Left ventricle myocardium inferior (tissue), 1 donor: ENCODE data around the gene SERPINA12. TPM values are rescaled to one million over a fixed set of nuclear protein-coding genes. Genes with fewer than 3 reads are reported as not detected.

Source experiments
- DNase-seq: peaks from one replicate; pipeline ENCODE4 v3.0.0-alpha.2; 2020
- H3K27ac ChIP-seq: fragments of 200-600 bp; replicated peaks from 2 replicates; pipeline ENCODE4 v1.8.0; 2021
- H3K27me3 ChIP-seq: fragments of 200-600 bp; 2 replicates; pipeline ENCODE4 v1.8.0; 2021; ENCODE audit warnings: low read depth
- H3K36me3 ChIP-seq: fragments of 200-600 bp; 2 replicates; pipeline ENCODE4 v1.8.0; 2021
- H3K4me1 ChIP-seq: fragments of 200-600 bp; 2 replicates; pipeline ENCODE4 v1.8.0; 2021
- H3K4me3 ChIP-seq: fragments of 200-600 bp; 2 replicates; pipeline ENCODE4 v1.8.0; 2021; ENCODE audit warnings: mild to moderate bottlenecking, moderate library complexity
- H3K9me3 ChIP-seq: fragments of 200-600 bp; replicated peaks from 2 replicates; pipeline ENCODE4 v1.8.0; 2021
- intact Hi-C: fragments of 100-400 bp; cut with micrococcal nuclease; formaldehyde crosslinking; loops from one replicate; pipeline ENCODE4 v1.11.0; 2022
- total RNA-seq: library from RNA; stranded (reverse); fragmentation: NEBNext Ultra II Directional; extraction: Animal tissue kit (Norgen Biotek cat#: 25700); gene quantifications from one replicate; pipeline ENCODE4 v1.2.1, GENCODE V29; 2021
- TF ChIP-seq, protein P1 (sequence below): fragments of 200-600 bp; IDR thresholded peaks from 2 replicates; pipeline ENCODE4 v1.8.0; 2021; ENCODE audit warnings: antibody characterized with exemption, mild to moderate bottlenecking, borderline replicate concordance
- donor health status: DM: no; HTN: yes; CAD: no; lungs with severe emphysema.

Gene SERPINA12
- total RNA-seq, 1 donor from 2014 or later = not detected

DNA sequence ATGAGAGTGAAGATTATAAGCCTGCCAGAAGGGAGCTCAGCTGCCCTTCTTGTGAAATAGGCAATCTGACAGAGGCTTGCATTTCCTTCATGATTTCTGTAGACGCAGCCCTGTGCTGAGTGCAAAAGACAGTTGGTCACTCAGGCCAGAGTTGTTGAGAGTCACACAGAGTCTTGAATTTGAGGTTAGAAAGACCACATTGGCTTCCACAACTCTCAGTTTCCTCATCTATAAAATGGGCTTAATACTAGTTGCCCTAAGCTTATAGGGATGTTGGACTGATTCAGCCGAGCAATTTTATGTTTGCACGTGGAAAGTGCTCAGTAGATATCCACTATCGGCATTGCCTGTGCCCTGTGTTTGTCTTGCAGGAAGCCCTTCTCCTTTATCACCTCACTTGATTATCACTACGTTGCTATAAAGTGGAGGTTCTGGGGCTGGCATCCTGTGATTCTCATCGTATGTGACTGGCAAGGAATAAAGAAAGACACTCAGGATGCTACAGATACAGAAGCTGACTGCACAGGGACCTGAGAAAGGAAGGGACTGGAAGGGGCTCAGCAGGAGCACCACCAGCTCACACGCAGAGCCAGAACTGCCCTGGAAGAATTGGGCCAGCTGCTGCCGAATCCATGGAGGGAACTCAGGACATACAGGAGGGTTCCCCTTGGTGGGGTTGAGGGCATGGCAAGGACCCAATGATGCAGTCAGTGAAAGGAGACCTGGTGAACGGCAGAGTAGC, 32.1 kb upstream of the SERPINA12 start:
- TF ChIP-seq, protein P1, sequence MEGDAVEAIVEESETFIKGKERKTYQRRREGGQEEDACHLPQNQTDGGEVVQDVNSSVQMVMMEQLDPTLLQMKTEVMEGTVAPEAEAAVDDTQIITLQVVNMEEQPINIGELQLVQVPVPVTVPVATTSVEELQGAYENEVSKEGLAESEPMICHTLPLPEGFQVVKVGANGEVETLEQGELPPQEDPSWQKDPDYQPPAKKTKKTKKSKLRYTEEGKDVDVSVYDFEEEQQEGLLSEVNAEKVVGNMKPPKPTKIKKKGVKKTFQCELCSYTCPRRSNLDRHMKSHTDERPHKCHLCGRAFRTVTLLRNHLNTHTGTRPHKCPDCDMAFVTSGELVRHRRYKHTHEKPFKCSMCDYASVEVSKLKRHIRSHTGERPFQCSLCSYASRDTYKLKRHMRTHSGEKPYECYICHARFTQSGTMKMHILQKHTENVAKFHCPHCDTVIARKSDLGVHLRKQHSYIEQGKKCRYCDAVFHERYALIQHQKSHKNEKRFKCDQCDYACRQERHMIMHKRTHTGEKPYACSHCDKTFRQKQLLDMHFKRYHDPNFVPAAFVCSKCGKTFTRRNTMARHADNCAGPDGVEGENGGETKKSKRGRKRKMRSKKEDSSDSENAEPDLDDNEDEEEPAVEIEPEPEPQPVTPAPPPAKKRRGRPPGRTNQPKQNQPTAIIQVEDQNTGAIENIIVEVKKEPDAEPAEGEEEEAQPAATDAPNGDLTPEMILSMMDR = no peak
- intact Hi-C loops = no loop called here
- no peak for DNase-seq
- Histone ChIP-seq H3K27ac (no peak overlapping the region), H3K27me3 (peaks cover 66% of the 10 kb centered on the region), H3K36me3 (no peaks in the 10 kb centered on the region), H3K9me3 (peaks cover 4% of the 10 kb centered on the region), H3K4me1 (peaks cover 9% of the 10 kb centered on the region), H3K4me3 (no peak overlapping the region)

GRCh38 chr14:94540031-94540794, 30.9 kb upstream of the SERPINA12 start:
- Histone ChIP-seq H3K27me3 (peaks cover 66% of the 10 kb centered on the region), H3K27ac (no peak overlapping the region), H3K36me3 (no peaks in the 10 kb centered on the region), H3K4me1 (peaks cover 9% of the 10 kb centered on the region), H3K9me3 (no peaks in the 10 kb centered on the region), H3K4me3 (no peak overlapping the region)
- DNase-seq = no peak
- TF ChIP-seq, protein P1 = no peak
- intact Hi-C loops = no loop called here

DNA sequence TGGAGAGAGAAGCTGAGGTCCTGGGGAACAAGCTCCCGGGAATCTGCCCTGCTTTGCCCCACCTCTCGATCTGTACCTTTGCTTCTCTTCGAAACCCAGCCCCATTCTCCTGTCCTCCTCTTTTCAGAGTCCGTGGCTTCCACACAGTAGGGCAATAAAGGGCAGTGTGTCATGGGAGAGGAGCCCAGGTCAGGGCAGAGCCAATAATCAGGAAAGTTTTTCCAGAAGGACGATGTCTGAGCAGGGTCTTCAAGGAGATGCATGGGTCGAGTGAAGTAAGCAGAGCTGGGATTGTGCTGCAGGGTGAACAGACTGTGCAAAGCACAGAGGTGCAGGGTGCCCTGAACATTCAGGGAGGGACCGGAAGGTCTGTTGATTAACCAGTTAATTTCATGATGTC, 29.9 kb upstream of the SERPINA12 start:
- Histone ChIP-seq H3K4me3 (no peak overlapping the region), H3K27ac (no peak overlapping the region), H3K27me3 (peaks cover 66% of the 10 kb centered on the region), H3K36me3 (no peaks in the 10 kb centered on the region), H3K9me3 (no peaks in the 10 kb centered on the region), H3K4me1 (peaks cover 9% of the 10 kb centered on the region)
- no peak for DNase-seq
- intact Hi-C loops = no loop called here
- TF ChIP-seq, protein P1 = no peak

DNA sequence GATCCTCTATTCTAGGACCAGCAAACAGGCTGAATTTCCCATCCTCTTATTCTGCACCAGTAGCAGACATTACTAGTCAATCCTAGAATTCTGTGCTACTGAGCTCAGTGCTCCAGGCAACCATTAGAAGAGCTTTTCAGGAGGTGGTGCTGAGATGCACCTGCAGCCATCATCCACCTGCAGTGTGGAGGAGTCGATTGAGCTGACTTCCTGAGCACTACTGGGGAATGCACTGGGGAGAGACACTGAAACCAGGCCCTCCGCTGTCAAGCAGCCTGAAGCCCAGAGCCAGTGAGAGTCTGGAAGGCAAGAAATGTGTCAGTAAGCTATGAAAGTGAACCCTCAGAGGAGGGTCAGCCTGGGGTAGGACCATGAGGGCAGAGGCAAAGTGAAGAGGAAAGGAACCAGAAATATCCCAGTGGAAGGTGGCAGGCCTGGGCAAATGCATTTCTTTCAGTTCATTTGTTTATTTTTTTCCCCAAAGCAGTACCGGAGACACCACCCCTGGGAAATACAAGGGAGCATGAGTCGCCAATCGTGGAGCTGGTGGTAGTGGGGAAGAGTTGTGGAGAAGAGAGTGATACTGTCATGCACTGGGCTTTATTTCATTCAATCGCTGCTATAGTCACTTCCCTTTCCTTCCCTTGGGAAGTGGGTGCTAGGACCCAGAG, 28.9 kb upstream of the SERPINA12 start:
- Histone ChIP-seq H3K36me3 (no peaks in the 10 kb centered on the region), H3K9me3 (no peaks in the 10 kb centered on the region), H3K27me3 (peaks cover 66% of the 10 kb centered on the region), H3K4me3 (no peak overlapping the region), H3K27ac (no peak overlapping the region), H3K4me1 (peaks cover 9% of the 10 kb centered on the region)
- TF ChIP-seq, protein P1 = no peak
- no peak for DNase-seq
- intact Hi-C loops = no loop called here

- Histone ChIP-seq H3K27me3 (peaks cover 66% of the 10 kb centered on the region), H3K4me1 (peaks cover 9% of the 10 kb centered on the region), H3K36me3 (no peaks in the 10 kb centered on the region), H3K27ac (no peak overlapping the region), H3K4me3 (no peak overlapping the region), H3K9me3 (no peaks in the 10 kb centered on the region)
- no peak for DNase-seq
- intact Hi-C loops = no loop called here
- TF ChIP-seq, protein P1 = no peak
These were observed 27.6 kb upstream of the SERPINA12 start for GRCh38 chr14:94536836-94537235.
